TTC549 (cell line): Measurements from ENCODE around the gene GCNA.
A peak's percentile ranks its signal among the peaks of the same experiment; 100 is the strongest.
"Not testable (repeated sequence)": the region's sequence is repeated elsewhere in the genome, so short reads cannot be mapped to it uniquely, and the experiment has no call there.

Source experiments
- FAIRE-seq: peaks from 2 replicates; lab custom pipeline; 2012; peaks lifted over from hg19 to GRCh38; lab: Jason Lieb, UNC

Gene GCNA

GRCh38 chrX:71640002-71640401 lies 61.8 kb downstream of the GCNA start:
- FAIRE-seq: no peak

- FAIRE-seq: not testable (repeated sequence)
These were observed 66.2 kb downstream of the GCNA start for GRCh38 chrX:71644406-71644805.

GRCh38 chrX:71650333-71650969 lies 72.2 kb downstream of the GCNA start:
- no peak for FAIRE-seq

- peak; percentile 45 for FAIRE-seq
These were observed 74.2 kb downstream of the GCNA start for GRCh38 chrX:71652405-71652804.

GRCh38 chrX:71653344-71653743 lies 75.1 kb downstream of the GCNA start:
- no peak for FAIRE-seq

GRCh38 chrX:71657267-71657666 lies 79.0 kb downstream of the GCNA start:
- no peak for FAIRE-seq

GRCh38 chrX:71659342-71659741 lies 81.1 kb downstream of the GCNA start:
- no peak for FAIRE-seq

- no peak for FAIRE-seq
These were observed 81.7 kb downstream of the GCNA start for GRCh38 chrX:71659959-71660358.

GRCh38 chrX:71660562-71661416 lies 82.6 kb downstream of the GCNA start:
- no peak for FAIRE-seq

- no peak for FAIRE-seq
These were observed 83.7 kb downstream of the GCNA start for GRCh38 chrX:71661919-71662318.

- FAIRE-seq: not testable (repeated sequence)
These were observed 84.4 kb downstream of the GCNA start for GRCh38 chrX:71662654-71663053.
